ENCODE data around the gene C2CD3. TPM values are rescaled to one million over a fixed set of nuclear protein-coding genes. Genes with fewer than 3 reads are reported as not detected.

C2CD3 gene
- total and polyA plus RNA-seq, 8 donors: 22.8 to 34.5 (median 27.5) TPM

GRCh38 chr11:74008373-74009229 is 162.2 kb downstream of the C2CD3 start, which contains the start of gene UCP3:
Gene UCP3 (minus strand): TSS chr11:74009085. CDS start chr11:74007042, 2,043 bp downstream.
- no peak within 1 kb of the TSS for H3K27ac ChIP-seq
- no peak for TF ChIP-seq CTCF (IDR thresholded peaks at IDR 0.05)

GRCh38 chr11:74007691-74008372 is 163.0 kb downstream of the C2CD3 start:
- Histone ChIP-seq H3K27me3 (no peaks in the 10 kb centered on the region), H3K36me3 (peaks cover 0 to 23% of the 10 kb centered on the region in 2 donors), H3K27ac (no peak overlapping the region), H3K9me3 (no peaks in the 10 kb centered on the region), H3K4me1 (no peaks in the 10 kb centered on the region), H3K4me3 (no peak overlapping the region)
- no peak for ATAC-seq
- no peak for TF ChIP-seq CTCF (IDR thresholded peaks at IDR 0.05)
- no peak for DNase-seq
- intact Hi-C loops (cut with DNase I): no loop called here

More at GRCh38 chr11:74008373-74009229, 162.2 kb downstream of the C2CD3 start, which contains the start of gene UCP3:
- intact Hi-C loops (cut with DNase I): no loop called here
- H3K36me3 ChIP-seq: peaks cover 0 to 21% of the 10 kb centered on the region in 2 donors
- no peaks in the 10 kb centered on the region for H3K4me1 ChIP-seq
- H3K9me3 ChIP-seq: no peaks in the 10 kb centered on the region
- ATAC-seq (no peak), DNase-seq (no peak)
- no peaks in the 10 kb centered on the region for H3K27me3 ChIP-seq
- H3K4me3 ChIP-seq: no peak within 1 kb of the TSS

GRCh38 chr11:74006743-74007304 is 164.0 kb downstream of the C2CD3 start:
- Histone ChIP-seq H3K27me3 (no peaks in the 10 kb centered on the region), H3K9me3 (no peaks in the 10 kb centered on the region), H3K4me3 (no peak overlapping the region), H3K36me3 (peaks cover 0 to 25% of the 10 kb centered on the region in 2 donors), H3K27ac (no peak overlapping the region), H3K4me1 (no peaks in the 10 kb centered on the region)
- TF ChIP-seq CTCF (IDR thresholded peaks at IDR 0.05): no peak
- ATAC-seq (no peak), DNase-seq (no peak)
- intact Hi-C loops (cut with DNase I): no loop called here

GRCh38 chr11:74005721-74006517 is 164.9 kb downstream of the C2CD3 start:
- Histone ChIP-seq H3K4me1 (no peaks in the 10 kb centered on the region), H3K9me3 (no peaks in the 10 kb centered on the region), H3K4me3 (no peak overlapping the region), H3K36me3 (peaks cover 0 to 30% of the 10 kb centered on the region in 2 donors), H3K27ac (no peak overlapping the region), H3K27me3 (no peaks in the 10 kb centered on the region)
- intact Hi-C loops (cut with DNase I): no loop called here
- no peak for ATAC-seq
- no peak for DNase-seq
- no peak for TF ChIP-seq CTCF (IDR thresholded peaks at IDR 0.05)

Data from left lung (tissue), 10 donors.